GM23338 (cell line): ENCODE results near the gene CD53. TPM values are rescaled to one million over a fixed set of nuclear protein-coding genes. Genes with fewer than 3 reads are reported as not detected.

ENCODE experiments used
- ATAC-seq: fragments of 200-7000 bp; cut with Tn5 transposase; 3 replicates; pipeline ENCODE4 v1.9.1; 2020
- DNase-seq: peaks from one replicate; pipeline ENCODE4 v3.0.0-alpha.2; 2015; ENCODE audit warnings: low spot score
- H2AFZ ChIP-seq: fragments of 200-600 bp; sonication (generic); 2 replicates; pipeline ENCODE4 v1.8.0; 2016; ENCODE audit warnings: antibody characterized with exemption, mild to moderate bottlenecking, moderate library complexity
- H3F3A ChIP-seq: fragments of 200-600 bp; sonication (generic); replicated peaks from 2 replicates; pipeline ENCODE4 v1.8.0; 2017; ENCODE audit warnings: antibody characterized with exemption, mixed run types, low read depth
- H3K27ac ChIP-seq: fragments of 200-600 bp; sonication (generic); 2 replicates; pipeline ENCODE4 v1.6.1; 2016; ENCODE audit warnings: low read depth
- H3K27me3 ChIP-seq: fragments of 200-600 bp; sonication (generic); 2 replicates; pipeline ENCODE4 v1.8.0; 2016; ENCODE audit warnings: mild to moderate bottlenecking, mixed run types, moderate library complexity; ENCODE audit not compliant: insufficient read depth
- H3K36me3 ChIP-seq: fragments of 200-600 bp; sonication (generic); 2 replicates; pipeline ENCODE4 v1.8.0; 2016; ENCODE audit warnings: mild to moderate bottlenecking; ENCODE audit not compliant: insufficient read depth
- H3K4me1 ChIP-seq: fragments of 200-600 bp; sonication (generic); 2 replicates; pipeline ENCODE4 v1.8.0; 2016; ENCODE audit warnings: mild to moderate bottlenecking, moderate library complexity; ENCODE audit not compliant: insufficient read depth
- H3K4me2 ChIP-seq: fragments of 200-600 bp; sonication (generic); 2 replicates; pipeline ENCODE4 v1.7.1; 2017; ENCODE audit warnings: mixed run types
- H3K4me3 ChIP-seq: fragments of 200-600 bp; sonication (generic); 2 replicates; pipeline ENCODE4 v1.6.1; 2016; ENCODE audit warnings: mixed run types
- H3K79me2 ChIP-seq: fragments of 200-600 bp; sonication (generic); replicated peaks from 2 replicates; pipeline ENCODE4 v1.8.0; 2017; ENCODE audit warnings: mild to moderate bottlenecking; ENCODE audit not compliant: insufficient read depth
- H3K9me2 ChIP-seq: fragments of 200-600 bp; sonication (generic); 2 replicates; pipeline ENCODE4 v1.8.0; 2017; ENCODE audit not compliant: insufficient read depth
- H4K20me1 ChIP-seq: fragments of 200-600 bp; sonication (generic); replicated peaks from 2 replicates; pipeline ENCODE4 v1.8.0; 2017; ENCODE audit warnings: mild to moderate bottlenecking; ENCODE audit not compliant: insufficient read depth
- H3K27ac Mint-ChIP-seq: 2 replicates; pipeline ENCODE4 v1.8.0; 2020; ENCODE audit warnings: inconsistent platforms, mild to moderate bottlenecking, moderate library complexity, mixed read lengths
- H3K27me3 Mint-ChIP-seq: 3 replicates; pipeline ENCODE4 v1.8.0; 2022; ENCODE audit warnings: low read depth, mild to moderate bottlenecking, moderate library complexity, mixed read lengths, inconsistent platforms; ENCODE audit not compliant: insufficient read depth, poor library complexity
- H3K36me3 Mint-ChIP-seq: 3 replicates; pipeline ENCODE4 v1.8.0; 2021; ENCODE audit warnings: low read depth, mild to moderate bottlenecking, inconsistent platforms, moderate library complexity, mixed read lengths
- H3K4me1 Mint-ChIP-seq: 3 replicates; pipeline ENCODE4 v1.8.0; 2020; ENCODE audit warnings: mild to moderate bottlenecking, inconsistent platforms, mixed read lengths
- H3K4me3 Mint-ChIP-seq: 3 replicates; pipeline ENCODE4 v1.8.0; 2021; ENCODE audit warnings: moderate library complexity, mild to moderate bottlenecking, inconsistent platforms, mixed read lengths
- H3K9me3 Mint-ChIP-seq: 3 replicates; pipeline ENCODE4 v1.8.0; 2020; ENCODE audit warnings: moderate library complexity, mild to moderate bottlenecking, inconsistent platforms, mixed read lengths
- CREB1 ChIP-seq: fragments of 250-450 bp; sonication (Bioruptor Pico); IDR thresholded peaks from 2 replicates; pipeline ENCODE4 v1.5.0; 2020; ENCODE audit warnings: low read depth, mild to moderate bottlenecking, moderate library complexity
- EZH2 ChIP-seq: fragments of 200-600 bp; sonication (generic); IDR thresholded peaks from one replicate; pipeline ENCODE4 v1.8.0; 2017; ENCODE audit warnings: antibody characterized with exemption, mild to moderate bottlenecking, low read depth; ENCODE audit not compliant: unreplicated experiment
- EZH2phosphoT487 ChIP-seq: fragments of 200-600 bp; sonication (generic); IDR thresholded peaks from one replicate; pipeline ENCODE4 v1.8.1; 2018; ENCODE audit warnings: antibody characterized with exemption; ENCODE audit not compliant: unreplicated experiment
- JUNB ChIP-seq: IDR thresholded peaks from one replicate; pipeline ENCODE4 v1.6.1; 2016; ENCODE audit warnings: antibody characterized with exemption; ENCODE audit not compliant: unreplicated experiment
- NANOG ChIP-seq: IDR thresholded peaks from 2 replicates; pipeline ENCODE4 v1.6.1; 2016; ENCODE audit warnings: antibody characterized with exemption, borderline replicate concordance
- POLR2AphosphoS5 ChIP-seq: IDR thresholded peaks from 2 replicates; pipeline ENCODE4 v1.6.1; 2016; ENCODE audit warnings: antibody characterized with exemption, low read depth
- STAT1 ChIP-seq: IDR thresholded peaks from one replicate; pipeline ENCODE4 v1.6.1; 2016; ENCODE audit warnings: antibody characterized with exemption; ENCODE audit not compliant: unreplicated experiment
- ZNF114 ChIP-seq: fragments of 250-450 bp; sonication (Bioruptor Pico); IDR thresholded peaks from 2 replicates; pipeline ENCODE4 v1.5.0; 2020; ENCODE audit warnings: mild to moderate bottlenecking, moderate library complexity
- ZNF331 ChIP-seq: fragments of 250-450 bp; sonication (Bioruptor Pico); IDR thresholded peaks from 2 replicates; pipeline ENCODE4 v1.5.0; 2020; ENCODE audit warnings: low read depth, mild to moderate bottlenecking, moderate library complexity
- ZNF462 ChIP-seq: fragments of 250-450 bp; sonication (Bioruptor Pico); IDR thresholded peaks from 2 replicates; pipeline ENCODE4 v1.5.0; 2020; ENCODE audit warnings: mild to moderate bottlenecking, moderate library complexity
- polyA plus RNA-seq: library from polyadenylated mRNA; unstranded; fragments of >200 nt; fragmentation: Nextera tagmentation; extraction: Ambion mirVana; gene quantifications from 2 replicates; pipeline ENCODE4 v1.2.1, GENCODE V29; 2016
- total RNA-seq: library from RNA; depleted of rRNA; stranded (reverse); fragments of >200 nt; shearing (Covaris generic); gene quantifications from 2 replicates; pipeline ENCODE4 v1.2.3, GENCODE V29; 2014
- TF ChIP-seq, protein P1 (sequence below): IDR thresholded peaks from 2 replicates; pipeline ENCODE4 v1.6.1; 2016; ENCODE audit warnings: antibody characterized with exemption
- TF ChIP-seq, protein P2 (sequence below), 2 experiments: fragments of 200-600 bp in 1 of 2; sonication (generic) in 1 of 2; conservative IDR thresholded peaks; 2 replicates each; pipeline versions ENCODE4 v1.5.1 to v1.6.1; 2016 to 2017; ENCODE audit warnings: antibody characterized with exemption in 2 of 2, low read depth in 2 of 2, mild to moderate bottlenecking in 2 of 2, moderate library complexity in 1 of 2
- TF ChIP-seq, protein P3 (sequence below): IDR thresholded peaks from one replicate; pipeline ENCODE4 v1.6.1; 2018; ENCODE audit warnings: antibody characterized with exemption; ENCODE audit not compliant: unreplicated experiment

The CD53 gene
- total and polyA plus RNA-seq, 2 experiments from 2014 or later = 0.28 to 0.70 TPM

- ATAC-seq = no peak
- Mint-ChIP-seq H3K27me3 (no peaks in the 10 kb centered on the region), H3K4me1 (no peaks in the 10 kb centered on the region)
Observed at GRCh38 chr1:110859062-110859461, 13.9 kb upstream of the CD53 start.

More at GRCh38 chr1:110859062-110859461, 13.9 kb upstream of the CD53 start:
- no peaks in the 10 kb centered on the region for H3K36me3 Mint-ChIP-seq
- no peaks in the 10 kb centered on the region for H3K36me3 ChIP-seq
- no peaks in the 10 kb centered on the region for H3K4me1 ChIP-seq
- peaks cover 10% of the 10 kb centered on the region; the same call in 1 of the 2 replicates for H3K9me2 ChIP-seq
- no peak overlapping the region for H3K4me3 Mint-ChIP-seq
- no peaks in the 10 kb centered on the region for H3K27me3 ChIP-seq
- H3K4me3 ChIP-seq = no peak overlapping the region
- no peaks in the 10 kb centered on the region for H4K20me1 ChIP-seq
- no peaks in the 10 kb centered on the region for H3K79me2 ChIP-seq
- H3K27ac ChIP-seq = no peak overlapping the region
- no peak overlapping the region for H3K4me2 ChIP-seq
- H3K27ac Mint-ChIP-seq = no peak overlapping the region
- no peak overlapping the region for H2AFZ ChIP-seq
- no peaks in the 10 kb centered on the region for H3K9me3 Mint-ChIP-seq
- DNase-seq = no peak
- H3F3A ChIP-seq = no peaks in the 10 kb centered on the region
- TF ChIP-seq ZNF331 (CRISPR knock-in tag) (no peak), EZH2phosphoT487 (no peak), JUNB (no peak), STAT1 (no peak), EZH2 (no peak), ZNF114 (CRISPR knock-in tag) (no peak), NANOG (no peak), CREB1 (CRISPR knock-in tag) (no peak), POLR2AphosphoS5 (no peak), ZNF462 (CRISPR knock-in tag) (no peak)
- TF ChIP-seq, protein P1, sequence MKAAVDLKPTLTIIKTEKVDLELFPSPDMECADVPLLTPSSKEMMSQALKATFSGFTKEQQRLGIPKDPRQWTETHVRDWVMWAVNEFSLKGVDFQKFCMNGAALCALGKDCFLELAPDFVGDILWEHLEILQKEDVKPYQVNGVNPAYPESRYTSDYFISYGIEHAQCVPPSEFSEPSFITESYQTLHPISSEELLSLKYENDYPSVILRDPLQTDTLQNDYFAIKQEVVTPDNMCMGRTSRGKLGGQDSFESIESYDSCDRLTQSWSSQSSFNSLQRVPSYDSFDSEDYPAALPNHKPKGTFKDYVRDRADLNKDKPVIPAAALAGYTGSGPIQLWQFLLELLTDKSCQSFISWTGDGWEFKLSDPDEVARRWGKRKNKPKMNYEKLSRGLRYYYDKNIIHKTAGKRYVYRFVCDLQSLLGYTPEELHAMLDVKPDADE = no peak
- TF ChIP-seq, protein P2, sequence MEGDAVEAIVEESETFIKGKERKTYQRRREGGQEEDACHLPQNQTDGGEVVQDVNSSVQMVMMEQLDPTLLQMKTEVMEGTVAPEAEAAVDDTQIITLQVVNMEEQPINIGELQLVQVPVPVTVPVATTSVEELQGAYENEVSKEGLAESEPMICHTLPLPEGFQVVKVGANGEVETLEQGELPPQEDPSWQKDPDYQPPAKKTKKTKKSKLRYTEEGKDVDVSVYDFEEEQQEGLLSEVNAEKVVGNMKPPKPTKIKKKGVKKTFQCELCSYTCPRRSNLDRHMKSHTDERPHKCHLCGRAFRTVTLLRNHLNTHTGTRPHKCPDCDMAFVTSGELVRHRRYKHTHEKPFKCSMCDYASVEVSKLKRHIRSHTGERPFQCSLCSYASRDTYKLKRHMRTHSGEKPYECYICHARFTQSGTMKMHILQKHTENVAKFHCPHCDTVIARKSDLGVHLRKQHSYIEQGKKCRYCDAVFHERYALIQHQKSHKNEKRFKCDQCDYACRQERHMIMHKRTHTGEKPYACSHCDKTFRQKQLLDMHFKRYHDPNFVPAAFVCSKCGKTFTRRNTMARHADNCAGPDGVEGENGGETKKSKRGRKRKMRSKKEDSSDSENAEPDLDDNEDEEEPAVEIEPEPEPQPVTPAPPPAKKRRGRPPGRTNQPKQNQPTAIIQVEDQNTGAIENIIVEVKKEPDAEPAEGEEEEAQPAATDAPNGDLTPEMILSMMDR (conservative IDR thresholded peaks at IDR 0.05; ENCODE audit: low read depth in 2 of 2) = no peak
- TF ChIP-seq, protein P3, sequence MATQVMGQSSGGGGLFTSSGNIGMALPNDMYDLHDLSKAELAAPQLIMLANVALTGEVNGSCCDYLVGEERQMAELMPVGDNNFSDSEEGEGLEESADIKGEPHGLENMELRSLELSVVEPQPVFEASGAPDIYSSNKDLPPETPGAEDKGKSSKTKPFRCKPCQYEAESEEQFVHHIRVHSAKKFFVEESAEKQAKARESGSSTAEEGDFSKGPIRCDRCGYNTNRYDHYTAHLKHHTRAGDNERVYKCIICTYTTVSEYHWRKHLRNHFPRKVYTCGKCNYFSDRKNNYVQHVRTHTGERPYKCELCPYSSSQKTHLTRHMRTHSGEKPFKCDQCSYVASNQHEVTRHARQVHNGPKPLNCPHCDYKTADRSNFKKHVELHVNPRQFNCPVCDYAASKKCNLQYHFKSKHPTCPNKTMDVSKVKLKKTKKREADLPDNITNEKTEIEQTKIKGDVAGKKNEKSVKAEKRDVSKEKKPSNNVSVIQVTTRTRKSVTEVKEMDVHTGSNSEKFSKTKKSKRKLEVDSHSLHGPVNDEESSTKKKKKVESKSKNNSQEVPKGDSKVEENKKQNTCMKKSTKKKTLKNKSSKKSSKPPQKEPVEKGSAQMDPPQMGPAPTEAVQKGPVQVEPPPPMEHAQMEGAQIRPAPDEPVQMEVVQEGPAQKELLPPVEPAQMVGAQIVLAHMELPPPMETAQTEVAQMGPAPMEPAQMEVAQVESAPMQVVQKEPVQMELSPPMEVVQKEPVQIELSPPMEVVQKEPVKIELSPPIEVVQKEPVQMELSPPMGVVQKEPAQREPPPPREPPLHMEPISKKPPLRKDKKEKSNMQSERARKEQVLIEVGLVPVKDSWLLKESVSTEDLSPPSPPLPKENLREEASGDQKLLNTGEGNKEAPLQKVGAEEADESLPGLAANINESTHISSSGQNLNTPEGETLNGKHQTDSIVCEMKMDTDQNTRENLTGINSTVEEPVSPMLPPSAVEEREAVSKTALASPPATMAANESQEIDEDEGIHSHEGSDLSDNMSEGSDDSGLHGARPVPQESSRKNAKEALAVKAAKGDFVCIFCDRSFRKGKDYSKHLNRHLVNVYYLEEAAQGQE = no peak
